Nephron progenitor cell (in vitro differentiated cells): Measurements from ENCODE around the gene DGKI.
"Not testable (repeated sequence)": the region's sequence is repeated elsewhere in the genome, so short reads cannot be mapped to it uniquely, and the experiment has no call there.

Experiments used
- DNase-seq: peaks from one replicate; pipeline ENCODE4 v3.0.0; 2021
- H3K27ac Mint-ChIP-seq: 2 replicates; pipeline ENCODE4 v1.8.0; 2021; ENCODE audit warnings: mild to moderate bottlenecking, moderate library complexity, mixed read lengths
- H3K27me3 Mint-ChIP-seq: 2 replicates; pipeline ENCODE4 v1.8.0; 2021; ENCODE audit warnings: mild to moderate bottlenecking, low read depth, mixed read lengths; ENCODE audit not compliant: poor library complexity
- H3K36me3 Mint-ChIP-seq: 2 replicates; pipeline ENCODE4 v1.8.0; 2021; ENCODE audit warnings: low read depth, mixed read lengths
- H3K4me1 Mint-ChIP-seq: 2 replicates; pipeline ENCODE4 v1.8.0; 2021; ENCODE audit warnings: mixed read lengths
- H3K4me3 Mint-ChIP-seq: 2 replicates; pipeline ENCODE4 v1.8.0; 2021; ENCODE audit warnings: mild to moderate bottlenecking, moderate library complexity, mixed read lengths
- H3K9me3 Mint-ChIP-seq: 2 replicates; pipeline ENCODE4 v1.8.0; 2021; ENCODE audit warnings: mild to moderate bottlenecking, moderate library complexity, mixed read lengths
- CTCF ChIP-seq: fragments of 200-600 bp; sonication (generic); IDR thresholded peaks from 2 replicates; pipeline ENCODE4 v1.5.0; 2021; ENCODE audit warnings: antibody characterized with exemption

Gene DGKI

GRCh38 chr7:137836541-137836940 is 10.2 kb downstream of the DGKI start:
- no peak for DNase-seq
- H3K4me1 Mint-ChIP-seq: peaks cover 15% of the 10 kb centered on the region

GRCh38 chr7:137836113-137836509 is 10.7 kb downstream of the DGKI start:
- no peak for DNase-seq
- H3K36me3 Mint-ChIP-seq: peaks cover 6% of the 10 kb centered on the region
- no peak overlapping the region for H3K27ac Mint-ChIP-seq
- H3K9me3 Mint-ChIP-seq: peaks cover 19% of the 10 kb centered on the region
- TF ChIP-seq CTCF: no peak
- H3K4me3 Mint-ChIP-seq: no peak overlapping the region
- H3K27me3 Mint-ChIP-seq: peaks cover 16% of the 10 kb centered on the region
- H3K4me1 Mint-ChIP-seq: peaks cover 15% of the 10 kb centered on the region

More at GRCh38 chr7:137836541-137836940, 10.2 kb downstream of the DGKI start:
- peaks cover 6% of the 10 kb centered on the region for H3K36me3 Mint-ChIP-seq
- TF ChIP-seq CTCF: no peak
- no peak overlapping the region for H3K27ac Mint-ChIP-seq
- H3K4me3 Mint-ChIP-seq: no peak overlapping the region
- peaks cover 19% of the 10 kb centered on the region for H3K27me3 Mint-ChIP-seq
- H3K9me3 Mint-ChIP-seq: peaks cover 15% of the 10 kb centered on the region

- Mint-ChIP-seq H3K9me3 (peaks cover 24% of the 10 kb centered on the region), H3K27ac (no peak overlapping the region), H3K4me3 (no peak overlapping the region), H3K36me3 (peaks cover 6% of the 10 kb centered on the region), H3K27me3 (peaks cover 16% of the 10 kb centered on the region), H3K4me1 (peaks cover 15% of the 10 kb centered on the region)
- TF ChIP-seq CTCF: no peak
- DNase-seq: no peak
Observed at GRCh38 chr7:137835486-137836112, 11.2 kb downstream of the DGKI start.

GRCh38 chr7:137834552-137834951 is 12.2 kb downstream of the DGKI start:
- H3K9me3 Mint-ChIP-seq: peaks cover 28% of the 10 kb centered on the region
- no peak overlapping the region for H3K27ac Mint-ChIP-seq
- H3K4me3 Mint-ChIP-seq: no peak overlapping the region
- H3K36me3 Mint-ChIP-seq: peaks cover 6% of the 10 kb centered on the region
- no peak for DNase-seq
- peaks cover 17% of the 10 kb centered on the region for H3K27me3 Mint-ChIP-seq
- peaks cover 7% of the 10 kb centered on the region for H3K4me1 Mint-ChIP-seq
- no peak for TF ChIP-seq CTCF

GRCh38 chr7:137832990-137833389 is 13.8 kb downstream of the DGKI start:
- not testable (repeated sequence) for H3K4me3 Mint-ChIP-seq, DNase-seq, H3K27ac Mint-ChIP-seq, H3K4me1 Mint-ChIP-seq, H3K36me3 Mint-ChIP-seq
- H3K9me3 Mint-ChIP-seq: peaks cover 28% of the 10 kb centered on the region
- peaks cover 19% of the 10 kb centered on the region for H3K27me3 Mint-ChIP-seq

- TF ChIP-seq CTCF: no peak
- Mint-ChIP-seq H3K36me3 (peaks cover 6% of the 10 kb centered on the region), H3K27me3 (peaks cover 23% of the 10 kb centered on the region), H3K9me3 (peaks cover 28% of the 10 kb centered on the region), H3K4me1 (no peaks in the 10 kb centered on the region), H3K27ac (no peak overlapping the region), H3K4me3 (no peak overlapping the region)
- DNase-seq: no peak
Observed at GRCh38 chr7:137832382-137832781, 14.4 kb downstream of the DGKI start.

GRCh38 chr7:137831555-137831954 is 15.2 kb downstream of the DGKI start:
- not testable (repeated sequence) for H3K4me1 Mint-ChIP-seq, H3K27ac Mint-ChIP-seq, H3K4me3 Mint-ChIP-seq, H3K36me3 Mint-ChIP-seq, DNase-seq
- Mint-ChIP-seq H3K27me3 (peaks cover 23% of the 10 kb centered on the region), H3K9me3 (peaks cover 28% of the 10 kb centered on the region)
